RWPE2 (cell line): ENCODE data around the gene TMEM121B.

ENCODE experiments used
- ATAC-seq: fragments of 200-7000 bp; cut with Tn5 transposase; 3 replicates; pipeline ENCODE4 v1.9.1; 2021; ENCODE audit warnings: low read depth
- DNase-seq: peaks from one replicate; pipeline ENCODE4 v3.0.0-alpha.2; 2020; ENCODE audit warnings: low spot score
- H3K27ac ChIP-seq: fragments of 450-650 bp; 2 replicates; pipeline ENCODE4 v1.5.1; 2017; ENCODE audit warnings: mild to moderate bottlenecking; ENCODE audit not compliant: poor library complexity, severe bottlenecking
- H3K27me3 ChIP-seq: fragments of 250-450 bp; sonication (Bioruptor Pico); 2 replicates; pipeline ENCODE4 v1.5.1; 2021; ENCODE audit warnings: mild to moderate bottlenecking, moderate library complexity; ENCODE audit not compliant: insufficient read depth, poor library complexity, severe bottlenecking
- H3K36me3 ChIP-seq: fragments of 250-450 bp; sonication (Bioruptor Pico); 2 replicates; pipeline ENCODE4 v1.5.1; 2020; ENCODE audit warnings: low read depth, mild to moderate bottlenecking, moderate library complexity
- H3K4me1 ChIP-seq: fragments of 250-450 bp; sonication (Bioruptor Pico); 2 replicates; pipeline ENCODE4 v1.5.1; 2021; ENCODE audit warnings: mild to moderate bottlenecking, moderate library complexity; ENCODE audit not compliant: insufficient read depth, poor library complexity, severe bottlenecking
- H3K4me3 ChIP-seq: fragments of 250-450 bp; sonication (Bioruptor Pico); 2 replicates; pipeline ENCODE4 v1.5.1; 2021; ENCODE audit warnings: mild to moderate bottlenecking, moderate library complexity; ENCODE audit not compliant: severe bottlenecking
- H3K9me3 ChIP-seq: fragments of 250-450 bp; sonication (Bioruptor Pico); 2 replicates; pipeline ENCODE4 v1.5.1; 2021; ENCODE audit warnings: mild to moderate bottlenecking, moderate library complexity; ENCODE audit not compliant: severe bottlenecking
- CTCF ChIP-seq: fragments of 450-650 bp; IDR thresholded peaks from one replicate; pipeline ENCODE4 v1.5.1; 2017; ENCODE audit warnings: mild to moderate bottlenecking, moderate library complexity; ENCODE audit not compliant: poor library complexity, severe bottlenecking

TMEM121B gene

DNA sequence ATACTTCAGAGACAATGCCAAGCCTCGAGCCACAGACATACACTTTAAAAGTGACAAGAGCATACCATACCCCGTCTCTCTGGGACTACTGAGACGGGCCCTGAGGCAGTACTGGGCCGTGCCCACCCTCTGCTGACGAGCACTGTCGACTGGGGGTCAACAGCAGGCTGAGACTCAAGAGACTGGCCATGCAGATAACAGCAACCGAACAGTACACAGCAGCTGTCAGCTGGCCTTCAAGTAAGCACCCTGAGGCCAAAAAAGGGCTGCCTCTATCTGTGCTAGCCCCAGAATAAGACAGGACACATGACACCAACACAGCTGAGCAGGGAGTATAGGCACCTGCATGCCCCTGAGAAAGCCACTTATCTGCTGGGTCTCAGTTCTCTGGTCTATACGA, 18.9 kb upstream of the TMEM121B start:
- no peak for ATAC-seq
- no peak overlapping the region for H3K27ac ChIP-seq
- TF ChIP-seq CTCF = no peak
- H3K4me3 ChIP-seq = no peak overlapping the region
- peaks cover 23% of the 10 kb centered on the region for H3K36me3 ChIP-seq
- no peaks in the 10 kb centered on the region for H3K27me3 ChIP-seq
- no peaks in the 10 kb centered on the region for H3K4me1 ChIP-seq
- no peaks in the 10 kb centered on the region for H3K9me3 ChIP-seq
- no peak for DNase-seq

DNA sequence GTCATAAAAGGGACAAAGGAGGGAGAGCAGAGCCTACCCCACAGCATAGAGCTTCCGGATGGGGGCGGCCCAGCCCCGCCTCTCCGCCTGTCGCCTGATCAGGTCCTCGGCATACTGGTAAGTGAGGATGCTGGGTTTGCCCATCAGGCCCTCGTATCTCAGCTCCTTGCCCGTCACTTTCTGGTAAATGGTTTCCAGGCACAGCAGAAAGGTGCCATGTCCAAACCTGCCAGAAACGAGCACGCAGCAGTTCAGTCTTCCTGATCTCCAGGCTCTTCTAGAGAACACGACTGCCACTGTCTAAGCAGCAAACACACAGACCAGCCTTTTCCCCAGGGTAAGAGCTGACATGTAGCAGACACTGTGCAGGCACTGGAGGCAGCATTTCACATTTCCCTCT, 17.4 kb upstream of the TMEM121B start:
- no peak overlapping the region for H3K4me3 ChIP-seq
- no peak for TF ChIP-seq CTCF
- H3K9me3 ChIP-seq = no peaks in the 10 kb centered on the region
- no peaks in the 10 kb centered on the region for H3K4me1 ChIP-seq
- peaks cover 18% of the 10 kb centered on the region for H3K36me3 ChIP-seq
- no peaks in the 10 kb centered on the region for H3K27me3 ChIP-seq
- no peak overlapping the region for H3K27ac ChIP-seq
- no peak for DNase-seq
- no peak for ATAC-seq

DNA sequence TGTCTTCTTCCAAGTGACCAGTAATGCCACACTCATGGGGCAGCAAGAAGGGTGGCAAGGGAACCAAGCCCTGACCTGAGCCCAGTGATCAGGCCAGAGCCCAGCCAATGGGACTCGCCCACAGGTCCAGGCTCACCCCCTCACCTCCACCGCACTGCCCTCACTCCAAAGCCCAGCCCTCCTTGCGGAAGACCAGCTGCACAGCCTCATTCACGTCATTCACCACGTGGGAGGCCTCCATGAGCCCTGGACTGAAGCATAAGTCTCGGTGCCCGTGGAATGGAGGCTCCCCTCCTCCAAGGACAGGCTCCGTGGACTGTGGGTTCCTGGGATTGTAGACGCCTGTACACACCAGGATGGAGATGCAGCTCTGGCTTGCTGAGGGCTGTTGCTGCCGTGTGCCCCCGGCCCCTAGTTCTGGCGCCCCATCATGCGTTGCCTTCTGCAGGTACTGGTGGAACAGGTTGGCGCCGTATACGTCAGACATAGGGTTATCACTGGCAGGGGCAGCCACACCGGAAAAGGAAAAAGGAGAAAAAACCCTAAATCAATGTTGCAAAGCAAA, 16.8 kb upstream of the TMEM121B start:
- Histone ChIP-seq H3K9me3 (no peaks in the 10 kb centered on the region), H3K36me3 (peaks cover 18% of the 10 kb centered on the region), H3K4me3 (no peak overlapping the region), H3K4me1 (no peaks in the 10 kb centered on the region), H3K27me3 (no peaks in the 10 kb centered on the region), H3K27ac (no peak overlapping the region)
- no peak for TF ChIP-seq CTCF
- DNase-seq = no peak
- no peak for ATAC-seq

DNA sequence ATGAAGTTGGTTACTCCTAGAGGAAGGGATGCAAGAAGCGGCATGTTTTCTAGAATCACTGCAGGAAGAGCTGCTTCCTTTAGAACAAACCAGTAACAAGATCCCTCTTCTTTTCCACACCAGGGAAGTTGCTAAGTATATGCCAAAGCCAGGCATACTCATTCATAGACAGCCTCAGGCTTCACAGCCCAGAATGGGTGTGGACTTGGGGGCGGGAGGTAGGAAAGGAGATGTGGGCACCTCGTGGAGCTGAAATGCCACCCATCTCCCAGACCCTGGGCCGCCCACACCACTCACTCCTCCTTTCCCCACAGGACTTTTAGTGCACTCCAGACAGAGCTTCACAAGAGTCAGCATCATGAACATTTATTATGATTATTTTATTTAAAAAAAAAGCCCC, 16.0 kb upstream of the TMEM121B start:
- DNase-seq = no peak
- no peaks in the 10 kb centered on the region for H3K9me3 ChIP-seq
- H3K27ac ChIP-seq = no peak overlapping the region
- no peak for ATAC-seq
- no peaks in the 10 kb centered on the region for H3K4me1 ChIP-seq
- H3K36me3 ChIP-seq = peaks cover 11% of the 10 kb centered on the region
- no peak for TF ChIP-seq CTCF
- no peaks in the 10 kb centered on the region for H3K27me3 ChIP-seq
- no peak overlapping the region for H3K4me3 ChIP-seq

- no peak for TF ChIP-seq CTCF
- H3K4me1 ChIP-seq = no peaks in the 10 kb centered on the region
- H3K27me3 ChIP-seq = no peaks in the 10 kb centered on the region
- H3K27ac ChIP-seq = no peak overlapping the region
- no peaks in the 10 kb centered on the region for H3K9me3 ChIP-seq
- DNase-seq (no peak), ATAC-seq (no peak)
- H3K36me3 ChIP-seq = no peaks in the 10 kb centered on the region; the same call in 1 of the 2 replicates
- no peak overlapping the region for H3K4me3 ChIP-seq
Observed at GRCh38 chr22:17135153-17135760, 14.1 kb upstream of the TMEM121B start.
